HG03066 (cell line): ENCODE measurements around the gene ADCY1.

ENCODE experiments used
- ATAC-seq: cut with Tn5 transposase; IDR thresholded peaks from one replicate; pipeline ENCODE4 v1.9.1; 2021; ENCODE audit warnings: low read depth; ENCODE audit not compliant: unreplicated experiment

The ADCY1 gene

GRCh38 chr7:45623157-45623556, 49.0 kb downstream of the ADCY1 start:
- no peak for ATAC-seq

GRCh38 chr7:45623740-45624391, 49.7 kb downstream of the ADCY1 start:
- no peak for ATAC-seq

GRCh38 chr7:45624392-45624760, 50.2 kb downstream of the ADCY1 start:
- no peak for ATAC-seq

- no peak for ATAC-seq
These were observed 50.9 kb downstream of the ADCY1 start for GRCh38 chr7:45625067-45625466.

- no peak for ATAC-seq
These were observed 51.7 kb downstream of the ADCY1 start for GRCh38 chr7:45625714-45626440.

DNA sequence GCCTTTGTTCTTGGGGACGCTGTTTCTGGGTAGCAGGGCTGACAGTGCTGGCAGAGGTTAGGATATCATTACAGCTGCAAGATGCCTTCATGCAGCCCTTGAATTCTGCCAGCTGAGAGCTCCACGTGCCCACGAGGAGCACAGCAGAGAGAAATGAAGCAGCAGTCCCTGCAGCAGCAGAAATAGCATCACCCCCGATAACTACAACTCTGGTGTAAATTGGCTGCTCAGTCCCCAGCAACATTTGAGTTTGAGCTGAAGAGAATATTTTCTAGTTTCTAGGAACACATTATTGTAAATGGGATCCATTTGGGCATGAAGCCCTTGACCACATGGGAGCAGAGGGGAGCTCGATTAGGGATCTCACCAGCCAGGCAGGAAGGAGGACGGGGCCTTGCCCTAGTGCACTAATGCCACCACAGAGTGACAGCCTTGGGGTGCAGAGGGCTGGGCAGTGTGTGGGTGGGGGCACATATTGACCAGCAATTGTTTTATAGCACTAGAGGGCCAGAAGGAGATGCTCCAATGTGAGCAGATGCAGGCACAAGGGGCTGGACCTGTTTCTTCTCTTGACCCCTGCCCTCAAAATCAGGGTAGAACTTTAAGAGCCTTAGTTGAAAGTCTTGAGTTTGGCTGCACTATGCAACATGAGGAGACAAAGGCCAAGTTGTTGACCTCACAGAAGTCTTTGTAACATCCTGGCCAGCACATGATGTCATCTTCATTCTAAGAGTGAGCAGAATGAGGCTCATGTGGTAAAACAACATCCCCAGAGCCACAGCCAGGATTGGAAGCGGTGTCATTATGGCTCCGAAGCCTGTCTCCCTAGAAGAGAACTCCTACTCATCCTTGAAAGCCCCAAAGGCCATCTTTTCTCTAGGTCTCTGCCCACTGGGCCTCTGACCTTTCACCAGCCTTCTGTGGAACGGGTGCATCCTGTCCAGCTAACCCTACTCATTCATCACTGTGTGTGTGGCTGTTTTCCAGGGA, 52.6 kb downstream of the ADCY1 start:
- ATAC-seq: no peak

GRCh38 chr7:45627691-45628456, 53.7 kb downstream of the ADCY1 start:
- ATAC-seq: no peak

- ATAC-seq: no peak
These were observed 57.4 kb downstream of the ADCY1 start for GRCh38 chr7:45631569-45631968.

GRCh38 chr7:45636733-45637132, 62.6 kb downstream of the ADCY1 start:
- ATAC-seq: no peak

- ATAC-seq: no peak
These were observed 64.7 kb downstream of the ADCY1 start for GRCh38 chr7:45638916-45639315.

GRCh38 chr7:45642044-45642443, 67.9 kb downstream of the ADCY1 start:
- no peak for ATAC-seq

GRCh38 chr7:45643630-45644029, 69.5 kb downstream of the ADCY1 start:
- ATAC-seq: no peak

GRCh38 chr7:45644237-45644636, 70.1 kb downstream of the ADCY1 start:
- ATAC-seq: no peak

GRCh38 chr7:45645141-45645969, 71.2 kb downstream of the ADCY1 start:
- no peak for ATAC-seq

DNA sequence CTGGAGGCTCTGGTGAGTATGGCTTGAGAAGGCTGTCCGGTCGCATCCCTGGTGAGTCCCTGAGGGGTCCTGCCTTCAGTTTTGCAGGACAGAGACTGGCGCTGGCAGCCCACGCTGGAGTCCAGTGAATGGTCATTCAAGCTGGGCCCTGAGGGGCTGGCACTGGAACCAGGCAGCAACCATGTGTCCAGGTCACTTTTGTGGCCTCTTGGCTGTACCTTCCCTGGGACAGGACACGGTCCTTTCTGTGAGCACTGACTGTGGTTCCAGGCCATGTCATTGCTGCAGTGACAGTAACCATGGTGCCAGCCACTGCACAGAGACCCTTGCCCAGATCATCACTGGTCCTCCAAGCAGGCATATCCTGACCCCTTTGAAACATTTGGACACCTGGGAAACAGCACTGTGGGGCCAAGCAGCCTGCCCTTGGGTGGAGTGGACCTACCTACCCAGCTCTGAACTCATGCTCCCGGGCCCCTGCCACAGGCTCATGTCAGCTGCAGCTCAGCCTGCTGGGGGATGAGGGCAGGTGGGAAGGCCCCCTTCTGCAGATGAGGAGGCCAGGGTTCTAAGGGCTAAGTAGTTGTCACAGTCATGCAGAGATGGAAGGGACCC, 72.1 kb downstream of the ADCY1 start:
- no peak for ATAC-seq

DNA sequence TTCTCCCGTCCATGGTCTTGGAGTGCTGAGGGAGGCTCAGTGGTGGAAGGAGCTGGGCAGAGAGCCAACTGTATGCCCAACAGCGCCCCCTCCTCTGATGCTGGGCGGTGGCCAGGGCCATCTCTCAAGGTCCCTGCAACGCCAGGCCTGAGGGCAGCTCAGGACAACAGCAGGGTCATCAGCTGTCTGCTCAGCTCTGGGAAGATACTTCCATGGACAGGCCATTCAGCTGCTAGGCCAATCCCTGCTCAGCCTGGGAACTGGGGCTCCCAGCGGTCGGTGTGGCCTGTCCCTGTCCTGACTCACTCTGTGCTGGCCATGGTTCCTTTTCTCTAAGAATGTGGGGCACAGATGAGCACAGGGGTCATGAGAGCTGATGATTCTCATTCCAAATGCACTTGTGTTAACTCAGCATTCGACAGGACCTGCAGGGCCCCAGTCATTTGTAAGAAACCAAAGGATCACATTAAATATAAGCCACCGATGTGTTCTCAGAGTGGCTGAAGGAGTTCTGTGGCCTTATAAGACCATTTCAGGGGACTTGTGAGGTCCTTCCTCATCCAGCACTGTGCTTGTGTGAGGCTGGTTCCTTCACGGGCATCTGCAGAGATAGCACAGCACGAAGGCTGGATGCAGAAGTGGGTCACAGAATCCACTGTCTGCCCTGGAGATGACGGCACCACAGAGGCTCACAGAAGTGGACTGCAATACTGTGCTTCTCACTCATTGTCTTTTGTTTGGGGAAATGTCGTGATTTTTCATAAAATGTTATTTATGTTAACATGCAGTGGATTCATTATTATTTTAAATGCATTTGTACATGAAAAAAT, 73.0 kb downstream of the ADCY1 start:
- ATAC-seq: no peak

DNA sequence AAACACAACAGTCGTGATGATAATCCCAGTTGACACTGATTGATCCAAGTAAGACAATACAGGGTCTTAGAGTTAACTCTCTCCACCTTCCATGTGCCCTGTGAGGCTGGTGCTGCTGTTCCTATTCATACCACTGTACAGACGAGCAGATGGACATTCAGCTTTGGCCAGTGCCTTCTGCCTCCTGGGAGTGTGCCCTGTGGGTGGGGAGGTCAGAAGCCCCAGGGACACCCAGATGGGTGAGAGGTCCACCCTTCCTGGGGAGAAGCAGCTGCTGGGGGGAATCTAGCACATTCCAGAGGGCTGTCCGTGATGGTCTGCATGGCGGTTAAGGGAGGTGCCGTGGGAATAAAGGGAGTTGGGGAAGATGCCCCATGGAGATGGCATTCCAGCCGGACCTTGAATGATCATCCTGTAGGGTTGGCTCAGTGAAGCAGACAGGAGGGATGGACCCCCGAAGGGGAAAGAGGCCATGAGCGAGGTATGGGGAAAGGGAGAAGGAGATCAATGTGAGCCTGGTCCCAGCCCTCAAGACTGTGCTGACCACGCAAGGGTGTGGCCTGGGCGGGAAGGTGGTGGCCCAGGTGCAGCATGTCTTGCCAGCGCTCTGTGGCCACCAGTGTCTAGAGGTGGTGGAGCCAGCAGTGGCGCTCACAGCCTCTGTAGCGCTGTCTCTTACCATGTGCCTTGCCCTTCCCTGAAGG, 74.0 kb downstream of the ADCY1 start:
- ATAC-seq: no peak

DNA sequence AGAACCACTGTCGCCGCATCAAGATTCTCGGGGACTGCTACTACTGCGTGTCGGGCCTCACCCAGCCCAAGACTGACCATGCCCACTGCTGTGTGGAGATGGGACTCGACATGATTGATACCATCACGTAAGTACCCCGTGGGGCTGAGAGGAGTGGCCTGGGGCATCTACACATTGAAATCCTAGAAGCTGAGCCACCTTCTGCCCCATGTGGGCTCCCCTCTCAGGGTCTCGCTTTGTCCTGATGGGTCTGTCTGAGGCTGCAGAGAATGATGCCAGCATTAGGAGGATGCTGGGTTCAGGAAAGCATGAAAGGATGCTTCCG, 74.5 kb downstream of the ADCY1 start:
- no peak for ATAC-seq
